ENCODE results near the gene APBB2.
"Not testable (repeated sequence)": the region's sequence is repeated elsewhere in the genome, so short reads cannot be mapped to it uniquely, and the experiment has no call there.

Gene APBB2

GRCh38 chr4:40995850-40996249, 218.5 kb downstream of the APBB2 start:
- no peak for TF ChIP-seq CTCF (IDR thresholded peaks at IDR 0.05; ENCODE audit: insufficient read depth, low read depth, low read length, missing control alignments)
- no peak overlapping the region for H3K4me3 ChIP-seq (ENCODE audit: low read depth, low read length)
- DNase-seq (ENCODE audit: low read depth) = no peak

DNA sequence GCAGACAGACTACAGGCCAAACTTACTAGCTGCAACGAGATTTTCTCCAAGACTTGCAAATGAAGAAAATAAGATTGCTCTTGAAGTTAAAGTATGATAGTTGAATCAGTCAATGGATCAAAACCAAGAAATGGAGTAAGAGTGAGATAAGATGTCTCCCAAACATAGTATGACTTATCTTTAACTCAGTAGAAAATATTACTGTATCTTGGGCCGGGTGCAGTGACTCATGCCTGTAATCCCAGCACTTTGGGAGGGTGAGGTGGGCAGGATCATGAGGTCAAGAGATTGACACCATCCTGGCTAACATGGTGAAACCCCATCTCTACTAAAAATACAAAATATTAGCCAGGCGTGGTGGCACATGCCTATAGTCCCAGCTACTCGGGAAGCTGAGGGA, 220.0 kb downstream of the APBB2 start:
- not testable (repeated sequence) for H3K4me3 ChIP-seq (ENCODE audit: low read depth, low read length); DNase-seq (ENCODE audit: low read depth)

DNA sequence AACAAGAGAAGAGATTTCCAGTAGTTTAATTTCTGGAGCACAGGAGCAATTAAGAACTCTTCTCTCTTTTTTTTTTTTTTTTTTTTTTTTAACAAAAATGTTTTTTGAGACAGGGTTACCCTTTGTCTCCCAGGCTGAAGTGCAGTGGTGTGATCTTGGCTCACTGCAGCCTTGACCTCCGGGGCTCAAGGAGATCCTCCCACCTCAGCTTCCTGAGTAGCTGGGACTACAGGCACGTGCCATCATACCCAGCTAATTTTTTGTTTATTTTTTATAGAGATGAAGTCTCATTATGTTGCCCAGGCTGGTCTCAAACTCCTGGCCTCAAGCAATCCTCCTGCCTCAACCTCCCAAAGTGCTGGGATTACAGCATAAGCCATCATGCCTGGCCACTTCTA, 221.0 kb downstream of the APBB2 start:
- H3K4me3 ChIP-seq (ENCODE audit: low read depth, low read length) = peak overlapping the region; percentile 49

GRCh38 chr4:40992472-40993295, 221.7 kb downstream of the APBB2 start:
- no peak for TF ChIP-seq CTCF (IDR thresholded peaks at IDR 0.05; ENCODE audit: insufficient read depth, low read depth, low read length, missing control alignments)
- DNase-seq (ENCODE audit: low read depth) = peak; percentile 91
- H3K4me3 ChIP-seq (ENCODE audit: low read depth, low read length) = peak overlapping the region; percentile 49

More for the DNA sequence above, 221.0 kb downstream of the APBB2 start:
- DNase-seq (ENCODE audit: low read depth) = not testable (repeated sequence)

DNA sequence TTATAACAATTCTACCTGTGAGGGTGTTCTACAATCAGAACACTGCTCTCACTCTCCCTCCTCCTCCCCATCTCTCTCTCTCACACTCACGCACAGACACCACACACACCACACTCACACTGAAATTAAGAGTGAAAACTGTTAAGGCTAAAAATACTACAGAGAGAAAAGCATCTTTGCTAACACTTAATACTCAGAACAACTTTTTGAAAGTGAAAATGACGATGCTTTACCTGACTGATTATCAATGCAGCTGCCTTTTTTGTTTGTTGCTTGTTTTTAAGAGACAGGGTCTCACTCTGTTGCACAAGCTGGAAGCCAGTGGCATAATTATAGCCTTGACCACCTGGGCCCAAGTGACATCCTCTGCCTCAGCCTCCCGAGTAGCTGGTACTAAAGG, 222.4 kb downstream of the APBB2 start:
- peak; percentile 89 for DNase-seq (ENCODE audit: low read depth)
- H3K4me3 ChIP-seq (ENCODE audit: low read depth, low read length) = peak overlapping the region; percentile 49
- TF ChIP-seq CTCF (IDR thresholded peaks at IDR 0.05; ENCODE audit: insufficient read depth, low read depth, low read length, missing control alignments) = no peak

DNA sequence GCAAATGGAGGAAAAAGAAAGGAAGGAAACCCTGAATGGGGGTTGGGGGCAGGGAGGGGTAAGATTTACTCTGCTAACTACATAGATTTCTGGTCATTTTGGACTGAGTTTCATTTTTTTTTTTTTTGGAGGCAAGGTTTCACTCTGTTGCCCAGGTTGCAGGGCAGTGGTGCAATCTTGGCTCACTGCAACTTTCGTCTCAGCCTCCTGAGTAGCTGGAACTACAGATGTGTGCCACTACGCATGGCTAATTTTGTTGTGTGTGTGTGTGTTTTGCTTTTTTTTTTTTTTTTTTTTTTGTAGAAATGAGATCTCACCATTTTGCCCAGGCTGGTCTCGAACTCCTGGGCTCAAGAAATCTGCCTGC, 223.5 kb downstream of the APBB2 start:
- H3K4me3 ChIP-seq (ENCODE audit: low read depth, low read length) = no peak overlapping the region
- no peak for TF ChIP-seq CTCF (IDR thresholded peaks at IDR 0.05; ENCODE audit: insufficient read depth, low read depth, low read length, missing control alignments)
- peak; percentile 90 for DNase-seq (ENCODE audit: low read depth)

GRCh38 chr4:40990236-40990898, 224.0 kb downstream of the APBB2 start:
- DNase-seq (ENCODE audit: low read depth) = peak; percentile 75
- no peak for TF ChIP-seq CTCF (IDR thresholded peaks at IDR 0.05; ENCODE audit: insufficient read depth, low read depth, low read length, missing control alignments)
- no peak overlapping the region for H3K4me3 ChIP-seq (ENCODE audit: low read depth, low read length)

DNA sequence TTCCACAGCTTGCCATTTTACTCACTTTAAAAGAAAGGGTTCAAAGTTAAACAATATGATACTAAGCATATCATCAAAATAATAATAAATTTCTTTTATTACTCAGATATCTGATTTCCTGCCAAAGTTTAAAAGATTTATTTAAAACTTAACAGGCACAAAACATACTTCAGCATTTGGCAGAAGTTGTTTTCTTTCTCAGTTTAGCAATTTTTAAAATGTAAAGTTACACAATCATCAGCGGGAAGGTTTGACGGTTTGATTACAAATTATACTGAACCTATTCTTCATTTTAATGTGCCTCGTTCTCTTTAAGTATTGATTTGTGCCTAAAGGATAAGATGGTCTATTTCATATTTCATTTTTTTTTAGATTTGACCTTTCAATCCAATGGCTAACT, 227.2 kb downstream of the APBB2 start:
- no peak for DNase-seq (ENCODE audit: low read depth)
- H3K4me3 ChIP-seq (ENCODE audit: low read depth, low read length) = no peak overlapping the region
- TF ChIP-seq CTCF (IDR thresholded peaks at IDR 0.05; ENCODE audit: insufficient read depth, low read depth, low read length, missing control alignments) = no peak

Measured in GM12865 (cell line).